Measurements from ENCODE around the gene VAC14.

DNA sequence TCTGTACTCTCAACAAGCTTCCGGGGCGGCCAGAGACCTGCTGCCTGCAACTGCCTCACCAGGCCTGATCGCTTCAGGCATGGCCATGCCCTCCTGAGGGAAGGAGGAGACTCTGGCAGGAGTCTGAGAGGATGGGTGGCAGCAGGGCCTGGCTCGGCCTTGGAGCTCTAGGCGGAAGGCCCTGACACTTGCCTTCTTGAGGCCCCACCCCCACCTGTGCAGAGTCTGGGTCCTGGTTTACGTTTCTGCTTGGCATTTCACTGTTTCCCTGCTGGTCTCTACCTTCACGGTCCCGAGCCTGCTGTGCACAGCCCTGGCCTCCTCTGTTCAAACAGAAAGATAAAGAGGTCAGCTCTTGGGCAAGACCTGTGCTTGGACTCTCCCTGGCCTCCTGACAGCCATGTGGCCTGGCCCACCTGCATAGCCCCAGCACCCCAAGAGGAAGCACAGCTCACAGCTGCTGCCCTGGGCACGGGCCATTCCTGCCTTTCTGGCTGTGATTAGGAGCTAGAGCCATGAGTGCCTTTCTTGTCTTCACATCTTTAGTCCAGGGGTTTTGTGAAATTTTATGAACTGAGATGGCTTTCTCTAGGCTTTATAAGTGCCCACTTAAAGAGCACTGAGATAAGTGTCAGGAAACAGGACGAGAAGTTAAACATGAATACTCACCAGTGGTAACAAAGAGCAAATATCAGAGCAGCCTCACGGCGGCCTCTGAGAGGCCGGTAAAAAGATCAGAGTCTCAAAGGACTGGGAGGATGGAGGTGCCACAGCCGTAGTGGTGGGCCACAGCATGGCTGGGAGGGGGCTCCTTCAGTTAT is 89.5 kb downstream of the VAC14 start:
- TF ChIP-seq, protein P1, sequence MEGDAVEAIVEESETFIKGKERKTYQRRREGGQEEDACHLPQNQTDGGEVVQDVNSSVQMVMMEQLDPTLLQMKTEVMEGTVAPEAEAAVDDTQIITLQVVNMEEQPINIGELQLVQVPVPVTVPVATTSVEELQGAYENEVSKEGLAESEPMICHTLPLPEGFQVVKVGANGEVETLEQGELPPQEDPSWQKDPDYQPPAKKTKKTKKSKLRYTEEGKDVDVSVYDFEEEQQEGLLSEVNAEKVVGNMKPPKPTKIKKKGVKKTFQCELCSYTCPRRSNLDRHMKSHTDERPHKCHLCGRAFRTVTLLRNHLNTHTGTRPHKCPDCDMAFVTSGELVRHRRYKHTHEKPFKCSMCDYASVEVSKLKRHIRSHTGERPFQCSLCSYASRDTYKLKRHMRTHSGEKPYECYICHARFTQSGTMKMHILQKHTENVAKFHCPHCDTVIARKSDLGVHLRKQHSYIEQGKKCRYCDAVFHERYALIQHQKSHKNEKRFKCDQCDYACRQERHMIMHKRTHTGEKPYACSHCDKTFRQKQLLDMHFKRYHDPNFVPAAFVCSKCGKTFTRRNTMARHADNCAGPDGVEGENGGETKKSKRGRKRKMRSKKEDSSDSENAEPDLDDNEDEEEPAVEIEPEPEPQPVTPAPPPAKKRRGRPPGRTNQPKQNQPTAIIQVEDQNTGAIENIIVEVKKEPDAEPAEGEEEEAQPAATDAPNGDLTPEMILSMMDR (IDR thresholded peaks at IDR 0.05) = no peak
- no peak for TF ChIP-seq POLR2A (IDR thresholded peaks at IDR 0.05)

All from vagina (tissue), 2 donors.